ENCODE data around the gene MYCL.

The MYCL gene

GRCh38 chr1:39850606-39851216, 51.0 kb downstream of the MYCL start:
- DNase-seq: no peak

DNA sequence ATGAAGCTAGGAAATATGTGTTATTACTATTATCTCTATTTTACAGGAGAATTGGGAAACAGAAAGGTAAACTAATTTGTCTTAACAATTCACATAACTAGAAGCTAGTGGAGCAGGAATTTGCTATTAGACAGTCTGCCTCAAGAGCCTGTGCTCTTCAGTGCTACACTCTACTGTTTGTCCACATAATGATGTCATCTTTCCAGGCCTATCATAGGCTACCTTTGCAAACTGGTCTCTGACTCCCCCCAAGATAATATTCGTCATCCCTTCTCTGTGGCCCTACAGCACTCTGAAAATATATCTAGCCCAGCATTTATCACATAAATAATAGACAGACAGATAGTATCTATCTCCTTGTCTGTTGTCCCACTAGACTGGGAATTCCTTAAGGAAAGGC, 52.5 kb downstream of the MYCL start:
- DNase-seq: no peak

DNA sequence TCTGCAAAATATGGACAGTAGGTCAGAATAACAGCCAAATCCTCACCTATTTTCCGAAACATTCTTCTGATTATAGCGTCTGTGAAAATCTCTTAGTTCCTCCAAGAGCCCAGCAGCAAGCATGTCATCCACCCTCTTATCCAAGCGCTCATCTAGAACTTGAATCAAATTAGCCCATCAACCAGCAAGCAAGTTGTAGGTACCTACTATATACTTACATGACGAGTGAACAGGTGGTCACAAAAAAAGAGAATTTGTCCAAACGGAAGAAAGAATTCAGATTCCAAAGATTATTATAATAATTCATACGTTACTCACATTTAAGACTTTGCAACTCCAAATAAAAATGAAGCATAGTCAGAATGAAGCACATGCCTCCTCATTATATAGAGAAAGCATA, 53.8 kb downstream of the MYCL start:
- no peak for DNase-seq

DNA sequence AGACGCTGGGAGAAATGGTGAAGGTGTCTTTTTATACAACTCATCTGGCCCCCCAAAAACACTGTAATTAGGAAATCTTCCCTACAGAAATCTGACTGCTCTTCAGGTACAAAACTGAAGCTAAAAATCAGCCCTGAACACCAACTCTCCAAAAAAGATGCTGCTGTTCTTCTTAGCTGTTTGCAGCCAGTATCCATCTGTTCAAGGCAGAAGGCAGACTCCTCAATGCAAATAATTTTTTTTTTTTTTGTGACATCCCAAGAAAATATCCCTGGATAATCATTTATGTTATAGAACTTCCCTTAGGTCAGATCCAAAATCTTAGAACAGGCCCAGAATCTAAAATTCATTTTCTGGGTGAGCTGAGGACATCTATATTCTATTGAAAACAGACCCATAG, 54.9 kb downstream of the MYCL start:
- DNase-seq: no peak

- peak; percentile 91 to 95 for DNase-seq
These were observed 55.8 kb downstream of the MYCL start for GRCh38 chr1:39845569-39846566.
